Measurements from ENCODE around the gene KRT80. TPM values are rescaled to one million over a fixed set of nuclear protein-coding genes. Genes with fewer than 3 reads are reported as not detected.
A peak's percentile ranks its signal among the peaks of the same experiment; 100 is the strongest.
"Not testable (repeated sequence)": the region's sequence is repeated elsewhere in the genome, so short reads cannot be mapped to it uniquely, and the experiment has no call there.

Gene KRT80
- total RNA-seq (2014; rRNA removed) = 4.2 and 6.7 TPM in 2 replicates
- 18.8 TPM for polyA plus RNA-seq (2012)

- peak; percentile 100 for DNase-seq (ENCODE audit: low read depth)
Measured at GRCh38 chr12:52191841-52192791, at the start of gene KRT80. Gene KRT80 (minus strand): TSS chr12:52192014. CDS start chr12:52191902, 112 bp downstream.

DNA sequence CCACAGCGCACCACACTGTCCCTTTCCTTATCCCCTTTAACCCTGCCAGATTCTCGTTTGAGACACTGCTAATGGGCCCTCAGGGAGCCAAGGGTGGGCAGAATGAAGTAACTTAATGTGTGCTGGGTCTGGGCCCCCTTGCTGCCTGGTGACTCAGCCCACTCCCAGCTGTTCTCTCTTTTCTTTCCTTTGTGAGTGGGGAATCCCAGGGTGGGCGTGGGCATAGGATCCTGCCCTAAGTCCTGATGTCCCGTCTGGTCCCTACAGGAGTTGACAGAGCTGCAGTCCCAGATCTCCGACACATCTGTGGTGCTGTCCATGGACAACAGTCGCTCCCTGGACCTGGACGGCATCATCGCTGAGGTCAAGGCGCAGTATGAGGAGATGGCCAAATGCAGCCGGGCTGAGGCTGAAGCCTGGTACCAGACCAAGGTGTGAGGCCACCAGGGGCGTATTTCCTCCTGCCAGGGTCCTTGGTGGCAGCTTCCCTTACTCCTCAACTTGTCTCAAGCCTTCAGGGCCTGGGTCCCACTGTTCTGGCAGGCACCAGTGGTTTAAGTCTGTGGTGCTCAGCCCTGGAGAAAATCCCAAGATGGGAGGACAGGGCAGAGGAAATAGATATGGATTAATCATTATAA is 49.5 kb upstream of the KRT80 start:
- peak; percentile 49 for DNase-seq (ENCODE audit: low read depth)

DNA sequence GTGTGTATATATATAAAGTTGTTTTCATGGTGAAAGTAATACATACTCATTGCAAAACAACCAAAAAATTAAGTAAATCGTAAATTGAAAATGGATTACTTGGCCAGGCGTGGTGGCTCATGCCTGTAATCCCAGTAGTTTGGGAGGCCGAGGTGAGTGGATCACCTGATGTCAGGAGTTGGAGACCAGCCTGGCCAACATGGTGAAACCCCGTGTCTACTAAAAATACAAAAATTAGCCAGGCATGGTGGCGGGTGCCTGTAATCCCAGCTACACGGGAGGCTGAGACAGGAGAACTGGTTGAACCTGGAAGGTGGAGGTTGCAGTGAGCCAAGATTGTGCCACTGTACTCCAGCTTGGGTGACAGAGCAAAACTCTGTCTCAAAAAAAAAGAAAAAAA is 48.4 kb upstream of the KRT80 start:
- DNase-seq (ENCODE audit: low read depth) = not testable (repeated sequence)

GRCh38 chr12:52239767-52240166 is 48.0 kb upstream of the KRT80 start:
- no peak for DNase-seq (ENCODE audit: low read depth)

DNA sequence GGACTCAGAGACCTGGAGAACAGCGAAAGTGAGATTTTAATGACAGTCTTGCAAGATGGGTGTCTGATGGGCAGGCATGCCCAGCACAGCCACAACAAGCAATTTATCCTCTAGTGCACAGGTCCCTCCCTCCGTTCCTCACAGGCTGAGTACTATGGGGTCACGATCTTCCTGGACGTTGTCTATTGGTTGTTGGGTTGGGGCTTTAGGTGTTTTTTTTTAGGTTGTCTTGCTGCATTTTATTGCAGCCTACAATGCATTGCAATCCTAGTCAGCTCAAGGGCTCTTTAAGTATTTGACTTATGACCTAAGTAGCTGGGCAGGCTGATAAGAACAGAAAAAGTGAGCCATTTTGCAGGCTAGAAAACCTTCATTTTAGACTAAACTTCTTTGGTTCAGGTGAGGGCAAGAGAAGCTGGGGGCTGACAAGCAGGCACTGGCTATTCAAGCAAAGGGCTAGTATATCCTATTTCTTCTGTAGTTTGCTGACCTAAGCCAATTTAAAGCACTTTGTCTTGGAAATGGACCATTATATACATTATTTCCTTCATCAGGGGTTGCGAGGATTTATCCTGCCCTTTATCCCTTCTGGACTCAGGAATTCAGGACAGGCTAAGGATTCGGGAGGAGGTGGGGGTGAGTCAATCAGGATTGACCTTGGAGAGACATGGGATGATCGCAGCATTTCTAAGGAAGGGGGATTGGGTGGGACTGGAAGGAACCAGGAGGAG is 47.3 kb upstream of the KRT80 start:
- no peak for DNase-seq (ENCODE audit: low read depth)

- DNase-seq (ENCODE audit: low read depth) = no peak
Measured at GRCh38 chr12:52238207-52238840, 46.5 kb upstream of the KRT80 start.

- DNase-seq (ENCODE audit: low read depth) = no peak
Measured at GRCh38 chr12:52236386-52237050, 44.7 kb upstream of the KRT80 start.

DNA sequence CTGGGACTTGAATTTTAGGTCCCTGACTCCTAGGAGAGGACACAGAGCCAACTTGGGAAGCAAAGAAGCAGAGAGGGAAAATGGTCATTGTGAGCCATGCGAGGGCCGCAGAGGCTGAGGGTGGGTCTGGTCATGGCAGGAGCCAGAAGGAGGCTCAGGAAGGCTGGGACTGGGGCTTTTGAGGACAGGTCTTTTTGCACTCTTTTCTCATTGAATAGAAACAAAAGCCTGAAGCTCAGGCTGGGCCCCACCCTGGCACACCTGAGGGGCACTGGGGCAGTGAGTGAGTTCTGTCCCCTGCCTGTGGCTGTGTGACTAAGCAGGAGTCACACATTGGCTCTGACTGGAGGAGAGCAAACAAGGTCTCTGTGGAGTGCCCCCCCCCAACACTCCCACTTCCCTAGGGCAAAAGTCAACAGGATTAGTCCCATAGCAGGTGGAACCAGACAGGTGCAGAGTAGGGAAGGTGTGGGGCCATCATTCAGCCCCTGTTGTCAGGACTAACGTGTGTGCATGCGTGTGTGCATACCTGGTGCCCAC is 44.1 kb upstream of the KRT80 start:
- no peak for DNase-seq (ENCODE audit: low read depth)

DNA sequence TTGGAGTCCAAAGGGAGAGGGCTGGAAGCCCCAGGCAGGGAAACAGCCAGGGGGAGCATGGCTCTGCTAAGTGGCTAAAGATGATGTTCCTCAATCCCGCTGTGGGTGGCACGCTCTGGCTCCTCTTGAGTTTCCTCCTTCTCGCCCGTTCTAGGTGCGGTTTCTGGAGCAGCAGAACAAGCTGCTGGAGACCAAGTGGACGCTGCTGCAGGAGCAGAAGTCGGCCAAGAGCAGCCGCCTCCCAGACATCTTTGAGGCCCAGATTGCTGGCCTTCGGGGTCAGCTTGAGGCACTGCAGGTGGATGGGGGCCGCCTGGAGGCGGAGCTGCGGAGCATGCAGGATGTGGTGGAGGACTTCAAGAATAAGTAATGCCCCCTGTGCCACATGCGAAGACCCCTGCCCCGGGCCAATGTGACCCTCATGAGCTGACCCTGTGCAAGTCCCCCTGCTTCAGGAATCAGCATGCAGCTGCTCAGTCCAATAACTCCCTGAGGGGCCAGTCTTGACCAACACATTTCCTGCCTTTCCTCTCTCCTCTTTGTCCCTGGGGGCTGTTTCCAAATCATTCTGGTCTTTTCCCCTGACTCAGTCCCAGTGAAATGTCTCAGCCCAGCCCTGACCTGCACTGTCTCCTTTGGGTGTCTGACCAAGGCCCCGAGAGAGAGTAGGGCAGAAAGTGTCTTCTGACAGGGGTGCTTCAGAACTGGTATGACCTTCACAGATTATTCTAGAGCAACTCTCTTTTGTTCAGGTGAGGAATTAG is 43.4 kb upstream of the KRT80 start:
- peak; percentile 66 for DNase-seq (ENCODE audit: low read depth)

GRCh38 chr12:52234223-52234810 is 42.5 kb upstream of the KRT80 start:
- DNase-seq (ENCODE audit: low read depth) = no peak

- DNase-seq (ENCODE audit: low read depth) = no peak
Measured at GRCh38 chr12:52233462-52234207, 41.8 kb upstream of the KRT80 start.

GRCh38 chr12:52232674-52233461 is 41.1 kb upstream of the KRT80 start, which contains the start of gene KRT7:
Gene KRT7 (plus strand): TSS chr12:52233243. CDS start chr12:52233297, 54 bp downstream.
- no peak for DNase-seq (ENCODE audit: low read depth)

- no peak for DNase-seq (ENCODE audit: low read depth)
Measured at GRCh38 chr12:52232203-52232673, 40.4 kb upstream of the KRT80 start.

DNA sequence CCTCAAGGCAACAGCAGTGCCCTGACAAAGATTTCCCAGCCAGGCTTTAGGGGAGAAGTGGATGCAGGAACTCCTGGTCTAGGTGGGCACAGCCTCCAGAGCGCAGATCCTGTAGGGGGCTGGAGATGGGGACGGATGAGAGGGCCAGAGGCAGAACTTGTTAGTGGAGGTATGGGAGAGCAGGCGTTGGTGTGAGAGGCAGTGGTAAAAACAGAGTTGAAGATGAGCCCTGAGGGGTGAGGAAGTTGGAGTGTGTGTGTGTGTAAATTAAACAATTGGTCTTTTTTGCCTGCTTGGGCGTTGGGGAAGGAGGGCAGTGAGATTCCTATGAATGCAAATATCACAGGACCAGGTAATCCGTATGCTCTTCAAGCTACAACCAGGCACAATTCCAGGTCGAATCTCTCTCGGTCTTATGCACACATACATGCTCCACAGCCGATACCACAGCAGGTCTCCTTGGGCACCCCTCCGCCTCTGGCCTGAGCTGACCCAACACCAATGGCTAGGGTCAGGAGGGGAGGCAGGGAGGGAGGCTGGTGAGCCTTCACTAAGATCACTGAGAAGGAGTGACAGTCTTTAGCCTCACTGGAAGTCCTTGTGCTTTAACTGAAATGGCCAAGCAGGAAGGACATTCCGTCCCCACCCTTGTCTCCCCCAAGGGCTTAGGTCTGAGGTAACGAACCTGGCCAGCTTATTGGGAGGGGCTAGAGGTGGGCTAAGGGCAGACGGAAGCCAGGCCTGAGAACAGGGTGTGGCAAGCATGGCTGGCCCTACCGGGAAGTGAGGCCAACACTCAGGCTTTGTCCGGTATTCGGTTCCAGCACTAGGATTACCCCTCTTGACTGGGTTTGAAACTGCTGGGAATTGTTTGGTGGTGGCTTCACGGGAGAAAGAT is 39.7 kb upstream of the KRT80 start:
- DNase-seq (ENCODE audit: low read depth) = no peak

DNA sequence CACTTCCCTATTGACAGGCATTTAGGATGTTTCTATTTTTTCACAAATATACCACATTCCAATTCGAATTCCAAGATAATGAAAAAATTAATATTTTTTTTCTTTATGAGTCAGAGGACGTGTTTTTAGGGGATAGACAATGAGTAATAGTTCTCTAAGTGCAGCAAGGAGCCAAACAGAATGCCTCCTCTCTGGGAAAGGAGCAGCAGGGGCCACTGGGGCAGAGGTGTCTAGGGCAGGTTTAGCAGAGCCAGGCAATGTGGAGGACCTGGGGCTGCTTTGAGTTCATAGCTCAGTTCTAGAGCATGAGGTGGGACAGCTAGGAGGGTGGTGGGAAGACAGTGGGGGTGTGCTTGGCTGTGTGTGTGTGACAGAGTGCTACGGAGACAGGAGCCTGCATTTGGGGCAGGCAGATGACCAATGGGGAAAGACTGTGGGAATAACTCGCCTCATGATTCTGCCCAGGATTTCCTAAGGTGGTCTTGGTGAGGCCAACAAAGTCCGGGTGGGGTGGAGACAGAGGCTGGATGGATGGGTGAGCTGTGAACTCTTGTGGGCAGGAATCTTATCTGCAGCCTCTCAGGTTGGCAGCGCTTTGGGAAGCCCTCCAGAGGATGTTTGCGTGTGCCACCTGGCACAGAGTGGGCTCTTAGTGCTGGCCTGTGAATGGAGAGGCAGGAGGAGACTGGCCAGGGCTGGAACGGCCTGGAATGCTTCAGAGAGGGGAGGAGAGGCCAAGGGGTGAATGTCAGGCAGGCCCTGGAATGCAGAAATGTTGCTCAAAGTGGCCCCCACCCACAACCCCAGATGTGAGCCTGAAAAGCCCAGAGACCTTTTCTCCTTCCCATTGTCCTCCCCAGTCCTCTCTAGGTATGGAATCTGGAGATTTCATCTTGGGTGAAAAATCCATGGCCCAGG is 38.8 kb upstream of the KRT80 start:
- DNase-seq (ENCODE audit: low read depth) = peak; percentile 73

Data from LHCN-M2 (cell line).